Pancreas (tissue), 10 donors: Measurements from ENCODE around the gene GUCY2D. TPM values are rescaled to one million over a fixed set of nuclear protein-coding genes. Genes with fewer than 3 reads are reported as not detected.

Experiments used
- ATAC-seq, 4 donors: fragments of 200-7000 bp; cut with Tn5 transposase; one replicate each; pipeline versions ENCODE4 v1.8.0 to v1.9.1; 2020; ENCODE audit warnings: mild to moderate bottlenecking in 4 of 4, moderate library complexity in 4 of 4
- DNase-seq, 6 donors: peaks; one replicate each; pipeline ENCODE4 v3.0.0-alpha.2; 2020
- FAIRE-seq: peaks from 2 replicates; lab custom pipeline; 2012; peaks lifted over from hg19 to GRCh38; lab: Jason Lieb, UNC
- H3K27ac ChIP-seq, 4 donors: fragments of 200-600 bp; sonication (generic); 1 replicate in 3 of 4; 2 replicates in 1 of 4; pipeline versions ENCODE4 v1.5.0 to v1.8.0; 2020
- H3K27me3 ChIP-seq, 4 donors: fragments of 200-600 bp; one replicate each; pipeline ENCODE4 v1.8.0; 2021
- H3K36me3 ChIP-seq, 3 donors: fragments of 200-600 bp; sonication (generic) in 1 of 3; one replicate each; pipeline versions ENCODE4 v1.5.0 to v1.8.0; 2020 to 2021
- H3K4me1 ChIP-seq, 3 donors: fragments of 200-600 bp; one replicate each; pipeline ENCODE4 v1.8.0; 2021
- H3K4me3 ChIP-seq, 4 donors: fragments of 200-600 bp; sonication (generic) in 2 of 4; one replicate each; pipeline versions ENCODE4 v1.5.0 to v1.8.0; 2020 to 2021
- H3K9me3 ChIP-seq, 4 donors: fragments of 200-600 bp; one replicate each; pipeline ENCODE4 v1.8.0; 2021
- WGBS, 2 donors: extraction: QIAGEN DNeasy Blood & Tissue Kit; methylation state at CpG; one replicate each; pipeline ENCODE4 v1.1.7; 2013; 5-methylcytosine and 5-hydroxymethylcytosine counted together
- intact Hi-C, 3 donors: fragments of 100-400 bp; cut with DNase I; formaldehyde crosslinking; loops; one replicate each; pipeline versions ENCODE4 v1.11.1 to v1.14.2; 2022
- polyA plus RNA-seq, 2 donors: library from polyadenylated mRNA; stranded (reverse); fragments of 200-250 nt; gene quantifications; one replicate each; pipeline ENCODE4 v1.2.3, GENCODE V29; 2013
- total RNA-seq, 6 donors: library from RNA; stranded (reverse); fragmentation: NEBNext Ultra II Directional in 4 of 6; extraction: Animal tissue kit (Norgen Biotek cat#: 25700) in 4 of 6; gene quantifications; one replicate each; pipeline versions ENCODE4 v1.2.1 to v1.2.4, GENCODE V29; 2021 to 2023
- TF ChIP-seq, protein P1 (sequence below), 4 donors: fragments of 200-600 bp; sonication (generic) in 3 of 4; IDR thresholded peaks; one replicate each; pipeline versions ENCODE4 v1.5.0 to v1.8.0; 2021; ENCODE audit warnings: antibody characterized with exemption in 4 of 4
- donor health status: healthy with polysubstance abuse.
- donor health status: DM: no; HTN: no; CAD: no; lungs with moderate emphysema.
- donor health status: DM: no; HTN: no; CAD: no.
- donor health status: control.
- donor health status: control.
- donor health status: Bipolar disorder and iron deficiency.
- donor health status: DM: yes; HTN: yes; CAD: no.
- donor health status: DM: no; HTN: no; CAD: no.
- donor health status: DM: no; HTN: no; CAD: no.
- donor health status: DM: yes; HTN: yes; CAD: no.

Gene GUCY2D
- total and polyA plus RNA-seq, 8 donors, result 0.02 to 0.47 (median 0.23) TPM; not detected in 2

DNA sequence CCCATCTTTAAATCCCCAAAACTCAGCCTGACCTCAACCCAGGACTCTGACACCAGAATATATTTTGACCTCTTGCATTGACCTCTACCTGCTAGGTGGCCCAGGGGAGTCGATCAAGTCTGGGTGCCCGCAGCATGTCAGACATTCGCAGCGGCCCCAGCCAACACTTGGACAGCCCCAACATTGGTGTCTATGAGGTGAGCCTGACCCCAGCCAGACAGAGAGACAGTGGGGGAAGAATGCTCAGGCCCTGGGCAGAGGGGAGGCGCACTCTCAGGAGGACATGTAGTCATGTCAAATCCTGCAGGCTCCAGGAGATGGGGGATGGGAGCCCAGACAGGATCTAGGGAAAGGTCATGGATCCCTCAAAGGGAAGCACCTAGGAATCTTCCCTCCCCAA is 5.4 kb downstream of the GUCY2D start:
- Histone ChIP-seq H3K27me3 (peaks cover 0 to 2% (median 0%) of the 10 kb centered on the region in 4 donors), H3K27ac (no peak overlapping the region), H3K4me3 (no peak overlapping the region), H3K36me3 (no peaks in the 10 kb centered on the region), H3K9me3 (no peaks in the 10 kb centered on the region), H3K4me1 (peaks cover 0 to 2% (median 0%) of the 10 kb centered on the region in 3 donors)
- TF ChIP-seq, protein P1, sequence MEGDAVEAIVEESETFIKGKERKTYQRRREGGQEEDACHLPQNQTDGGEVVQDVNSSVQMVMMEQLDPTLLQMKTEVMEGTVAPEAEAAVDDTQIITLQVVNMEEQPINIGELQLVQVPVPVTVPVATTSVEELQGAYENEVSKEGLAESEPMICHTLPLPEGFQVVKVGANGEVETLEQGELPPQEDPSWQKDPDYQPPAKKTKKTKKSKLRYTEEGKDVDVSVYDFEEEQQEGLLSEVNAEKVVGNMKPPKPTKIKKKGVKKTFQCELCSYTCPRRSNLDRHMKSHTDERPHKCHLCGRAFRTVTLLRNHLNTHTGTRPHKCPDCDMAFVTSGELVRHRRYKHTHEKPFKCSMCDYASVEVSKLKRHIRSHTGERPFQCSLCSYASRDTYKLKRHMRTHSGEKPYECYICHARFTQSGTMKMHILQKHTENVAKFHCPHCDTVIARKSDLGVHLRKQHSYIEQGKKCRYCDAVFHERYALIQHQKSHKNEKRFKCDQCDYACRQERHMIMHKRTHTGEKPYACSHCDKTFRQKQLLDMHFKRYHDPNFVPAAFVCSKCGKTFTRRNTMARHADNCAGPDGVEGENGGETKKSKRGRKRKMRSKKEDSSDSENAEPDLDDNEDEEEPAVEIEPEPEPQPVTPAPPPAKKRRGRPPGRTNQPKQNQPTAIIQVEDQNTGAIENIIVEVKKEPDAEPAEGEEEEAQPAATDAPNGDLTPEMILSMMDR (IDR thresholded peaks at IDR 0.05), result no peak
- intact Hi-C loops, result loop anchor here in 1 of 3 donors (10.0 kb wide), 1 partner anchor 47 kb away; no protein-coding TSS in a partner anchor
- 87 to 91% methylated on average over 5 of the region's 5 CpGs for WGBS, 2 donors
- FAIRE-seq (no peak), DNase-seq (no peak), ATAC-seq (no peak)

DNA sequence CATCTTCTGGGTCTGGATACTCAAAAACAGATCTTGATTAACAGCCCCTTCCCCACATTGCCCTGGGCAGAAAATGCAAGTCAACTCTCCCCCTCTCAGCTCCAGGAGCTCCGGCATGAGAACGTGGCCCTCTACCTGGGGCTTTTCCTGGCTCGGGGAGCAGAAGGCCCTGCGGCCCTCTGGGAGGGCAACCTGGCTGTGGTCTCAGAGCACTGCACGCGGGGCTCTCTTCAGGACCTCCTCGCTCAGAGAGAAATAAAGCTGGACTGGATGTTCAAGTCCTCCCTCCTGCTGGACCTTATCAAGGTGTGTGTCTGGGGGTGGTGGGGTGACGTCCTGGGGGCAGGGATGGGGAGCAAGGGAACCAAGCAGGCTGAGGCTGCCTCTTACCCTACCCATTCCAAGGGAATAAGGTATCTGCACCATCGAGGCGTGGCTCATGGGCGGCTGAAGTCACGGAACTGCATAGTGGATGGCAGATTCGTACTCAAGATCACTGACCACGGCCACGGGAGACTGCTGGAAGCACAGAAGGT is 9.7 kb downstream of the GUCY2D start:
- FAIRE-seq (no peak), DNase-seq (peak in 1 of 6 donors; percentile 20), ATAC-seq (no peak)
- no peak overlapping the region for H3K4me3 ChIP-seq
- 72 to 79% methylated on average over 15 of the region's 15 CpGs for WGBS, 2 donors
- no peaks in the 10 kb centered on the region for H3K27me3 ChIP-seq
- H3K4me1 ChIP-seq, result peaks cover 4 to 6% (median 5%) of the 10 kb centered on the region in 3 donors
- TF ChIP-seq, protein P1 (IDR thresholded peaks at IDR 0.05), result no peak
- H3K36me3 ChIP-seq, result no peaks in the 10 kb centered on the region
- intact Hi-C loops, result no loop called here
- no peak overlapping the region for H3K27ac ChIP-seq
- no peaks in the 10 kb centered on the region for H3K9me3 ChIP-seq

DNA sequence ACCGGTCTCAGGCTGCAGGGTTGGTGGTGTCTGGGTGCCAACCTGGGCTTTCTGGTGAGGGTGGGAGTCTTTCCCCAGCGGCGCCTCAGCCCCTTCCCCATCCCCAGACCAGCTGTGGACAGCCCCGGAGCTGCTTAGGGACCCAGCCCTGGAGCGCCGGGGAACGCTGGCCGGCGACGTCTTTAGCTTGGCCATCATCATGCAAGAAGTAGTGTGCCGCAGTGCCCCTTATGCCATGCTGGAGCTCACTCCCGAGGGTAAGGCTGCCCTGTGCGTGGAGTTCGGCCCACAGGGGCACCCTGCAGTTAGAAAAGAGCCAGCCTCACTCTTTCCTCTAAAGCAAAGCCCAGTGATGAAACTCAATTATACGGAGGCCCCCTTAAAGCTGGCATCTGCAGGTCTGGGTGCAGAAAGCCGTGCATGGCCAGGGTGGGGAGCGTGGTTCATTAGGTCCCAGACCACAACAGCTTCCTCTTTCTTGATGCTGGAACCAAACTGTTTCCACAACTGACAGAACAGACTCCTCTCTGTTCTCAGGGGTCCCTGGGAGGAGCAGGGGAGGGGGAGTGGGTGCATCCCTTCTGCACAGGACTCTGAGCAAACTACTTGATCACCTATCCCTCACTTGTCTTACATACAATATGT is 10.7 kb downstream of the GUCY2D start:
- ATAC-seq (no peak), DNase-seq (no peak), FAIRE-seq (no peak)
- WGBS, 2 donors, result 84 to 85% methylated on average over 17 of the region's 17 CpGs
- Histone ChIP-seq H3K27ac (no peak overlapping the region), H3K27me3 (no peaks in the 10 kb centered on the region), H3K4me1 (peaks cover 5 to 8% (median 7%) of the 10 kb centered on the region in 3 donors), H3K9me3 (no peaks in the 10 kb centered on the region), H3K4me3 (no peak overlapping the region), H3K36me3 (no peaks in the 10 kb centered on the region)
- TF ChIP-seq, protein P1 (IDR thresholded peaks at IDR 0.05), result no peak
- intact Hi-C loops, result no loop called here

DNA sequence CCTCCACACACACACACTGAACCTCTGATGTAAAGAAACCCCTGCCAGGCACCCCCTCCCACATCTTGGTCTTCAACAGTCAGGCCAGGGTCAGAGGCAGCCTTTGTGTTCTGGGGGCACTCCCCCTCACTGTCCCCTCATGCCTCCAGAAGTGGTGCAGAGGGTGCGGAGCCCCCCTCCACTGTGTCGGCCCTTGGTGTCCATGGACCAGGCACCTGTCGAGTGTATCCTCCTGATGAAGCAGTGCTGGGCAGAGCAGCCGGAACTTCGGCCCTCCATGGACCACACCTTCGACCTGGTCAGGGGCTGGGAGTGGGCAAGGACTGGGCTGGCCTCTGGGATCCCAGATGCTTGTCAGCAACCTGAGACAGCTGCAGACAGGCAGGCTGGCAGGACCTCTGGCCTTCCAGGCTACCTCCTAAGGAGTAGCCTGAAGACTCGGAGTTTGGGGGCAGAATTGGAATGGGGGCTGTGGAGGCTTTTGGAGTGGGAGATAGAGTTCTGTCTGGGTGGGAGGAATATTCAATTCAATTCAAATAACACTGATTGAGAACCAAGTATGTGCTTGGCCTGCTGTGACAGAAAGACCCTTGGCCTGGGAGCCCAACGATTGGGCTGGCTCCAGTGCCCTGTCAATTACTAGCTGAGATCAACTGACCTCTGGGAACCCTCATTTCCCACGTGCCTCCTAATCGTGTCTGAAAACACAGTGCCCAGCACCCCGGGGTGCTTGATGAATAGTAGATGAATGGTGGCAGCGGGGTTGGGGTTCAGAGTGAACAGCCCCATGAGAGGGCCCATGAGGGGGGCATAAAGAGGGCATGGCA is 11.5 kb downstream of the GUCY2D start:
- H3K9me3 ChIP-seq, result no peaks in the 10 kb centered on the region
- intact Hi-C loops, result no loop called here

More for the DNA sequence above, 11.5 kb downstream of the GUCY2D start:
- DNase-seq (no peak), FAIRE-seq (no peak), ATAC-seq (no peak)
- TF ChIP-seq, protein P1 (IDR thresholded peaks at IDR 0.05), result no peak
- Histone ChIP-seq H3K27me3 (no peaks in the 10 kb centered on the region), H3K4me3 (no peak overlapping the region), H3K27ac (no peak overlapping the region), H3K4me1 (peaks cover 5 to 8% (median 7%) of the 10 kb centered on the region in 3 donors), H3K36me3 (no peaks in the 10 kb centered on the region)
- WGBS, 2 donors, result 76 to 81% methylated on average over 12 of the region's 12 CpGs
